HEK293 (cell line): Measurements from ENCODE around the gene TMEM150A.
A peak's percentile ranks its signal among the peaks of the same experiment; 100 is the strongest.
"Not testable (repeated sequence)": the region's sequence is repeated elsewhere in the genome, so short reads cannot be mapped to it uniquely, and the experiment has no call there.

Experiments
- CTCF ChIA-PET: fragments of 350-600 bp; formaldehyde crosslinking; extraction: SDS; loops from one replicate; lab custom pipeline; 2021; ENCODE audit warnings: antibody characterized with exemption; lab: Yijun Ruan, JAX
- POLR2A ChIA-PET: fragments of 300-600 bp; formaldehyde crosslinking; extraction: SDS; loops from one replicate; lab custom pipeline; 2020; ENCODE audit warnings: antibody characterized with exemption, inconsistent platforms; lab: Yijun Ruan, JAX
- H3K27ac ChIP-seq: fragments of 200-500 bp; sonication (Bioruptor generic); 2 replicates; pipeline ENCODE4 v1.5.1; 2014; ENCODE audit warnings: low read depth, low read length, control low read depth, inconsistent platforms; ENCODE audit errors: extremely low read depth
- H3K36me3 ChIP-seq, 2 experiments: fragments of 200-500 bp in 1 of 2; sonication (Bioruptor generic) in 1 of 2; 1 replicate in 1 of 2; 2 replicates in 1 of 2; pipeline ENCODE4 v1.5.1; 2014 to 2017; ENCODE audit warnings: inconsistent platforms in 2 of 2, low read length in 2 of 2; ENCODE audit not compliant: control insufficient read depth in 2 of 2, insufficient read depth in 1 of 2
- H3K4me1 ChIP-seq: fragments of 200-500 bp; sonication (Bioruptor generic); 2 replicates; pipeline ENCODE4 v1.5.1; 2014; ENCODE audit warnings: mild to moderate bottlenecking, low read length, inconsistent platforms; ENCODE audit not compliant: control insufficient read depth, insufficient read depth
- H3K4me3 ChIP-seq: 2 replicates; pipeline ENCODE4 v1.5.1; 2011; ENCODE audit warnings: low read depth, mild to moderate bottlenecking, control low read depth, low read length, moderate library complexity
- H3K9me3 ChIP-seq: fragments of 200-500 bp; sonication (Bioruptor generic); 2 replicates; pipeline ENCODE4 v1.5.1; 2014; ENCODE audit warnings: low read depth, low read length, inconsistent platforms; ENCODE audit not compliant: control insufficient read depth, insufficient read depth
- RBAK ChIP-seq: fragments of 450-650 bp; formaldehyde crosslinking; IDR thresholded peaks from 2 replicates; pipeline ENCODE4 v1.5.1; 2016; ENCODE audit warnings: missing biosample characterization, missing genetic modification characterization
- TCF7L2 ChIP-seq: IDR thresholded peaks from 2 replicates; pipeline ENCODE4 v1.6.1; 2011; ENCODE audit warnings: low read depth, mild to moderate bottlenecking, inconsistent platforms, low read length, moderate library complexity, borderline replicate concordance
- ZIC2 ChIP-seq: fragments of 450-650 bp; formaldehyde crosslinking; IDR thresholded peaks from 2 replicates; pipeline ENCODE4 v1.5.1; 2016; ENCODE audit warnings: missing biosample characterization, missing genetic modification characterization
- ZNF121 ChIP-seq: fragments of 450-650 bp; formaldehyde crosslinking; IDR thresholded peaks from 2 replicates; pipeline ENCODE4 v1.5.1; 2016; ENCODE audit warnings: missing biosample characterization, missing genetic modification characterization
- ZNF140 ChIP-seq: fragments of 450-650 bp; formaldehyde crosslinking; IDR thresholded peaks from 2 replicates; pipeline ENCODE4 v1.5.1; 2016; ENCODE audit warnings: missing biosample characterization, missing genetic modification characterization
- ZNF19 ChIP-seq: fragments of 450-650 bp; formaldehyde crosslinking; IDR thresholded peaks from 2 replicates; pipeline ENCODE4; 2016; ENCODE audit warnings: missing biosample characterization, missing genetic modification characterization, low read depth
- ZNF23 ChIP-seq: fragments of 450-650 bp; formaldehyde crosslinking; IDR thresholded peaks from 2 replicates; pipeline ENCODE4 v1.5.1; 2016; ENCODE audit warnings: missing biosample characterization, missing genetic modification characterization, borderline replicate concordance
- ZNF394 ChIP-seq: fragments of 450-650 bp; formaldehyde crosslinking; IDR thresholded peaks from 2 replicates; pipeline ENCODE4 v1.5.1; 2016; ENCODE audit warnings: missing biosample characterization, missing genetic modification characterization, mild to moderate bottlenecking, moderate library complexity, borderline replicate concordance
- ZNF514 ChIP-seq: fragments of 450-650 bp; formaldehyde crosslinking; IDR thresholded peaks from 2 replicates; pipeline ENCODE4 v1.5.1; 2016; ENCODE audit warnings: missing biosample characterization, missing genetic modification characterization
- ZNF521 ChIP-seq: fragments of 450-650 bp; formaldehyde crosslinking; IDR thresholded peaks from 2 replicates; pipeline ENCODE4 v1.5.1; 2017; ENCODE audit warnings: missing biosample characterization, mild to moderate bottlenecking, missing genetic modification characterization
- ZNF549 ChIP-seq: fragments of 450-650 bp; IDR thresholded peaks from 2 replicates; pipeline ENCODE4 v1.5.1; 2018; ENCODE audit warnings: missing biosample characterization, missing genetic modification characterization, mild to moderate bottlenecking, inconsistent platforms, moderate library complexity
- ZNF629 ChIP-seq: fragments of 450-650 bp; formaldehyde crosslinking; IDR thresholded peaks from 2 replicates; pipeline ENCODE4 v1.5.1; 2017; ENCODE audit warnings: missing biosample characterization, missing genetic modification characterization
- ZNF701 ChIP-seq: fragments of 450-650 bp; formaldehyde crosslinking; IDR thresholded peaks from 2 replicates; pipeline ENCODE4 v1.5.1; 2016; ENCODE audit warnings: missing biosample characterization, missing genetic modification characterization
- TF ChIP-seq, protein P1 (sequence below): fragments of 450-650 bp; formaldehyde crosslinking; IDR thresholded peaks from 2 replicates; pipeline ENCODE4 v1.5.1; 2016; ENCODE audit warnings: missing biosample characterization, missing genetic modification characterization
- TF ChIP-seq, protein P2 (sequence below): fragments of 450-650 bp; formaldehyde crosslinking; IDR thresholded peaks from 2 replicates; pipeline ENCODE4 v1.5.1; 2017; ENCODE audit warnings: missing biosample characterization, missing genetic modification characterization

Gene TMEM150A

DNA sequence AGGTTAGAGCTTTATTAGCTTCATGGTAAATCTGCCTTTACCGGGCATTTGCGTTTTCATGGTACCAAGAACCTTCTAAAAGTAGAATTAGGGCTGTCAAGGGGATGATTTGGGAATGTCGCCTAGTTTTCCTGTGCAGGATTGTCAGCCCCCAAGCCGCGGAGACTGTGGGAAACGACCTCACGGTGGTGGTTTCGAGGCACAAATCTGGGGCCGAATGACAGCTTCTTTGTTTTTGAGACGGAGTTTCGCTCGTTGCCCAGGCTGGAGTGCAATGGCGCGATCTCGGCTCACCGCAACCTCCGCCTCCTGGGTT lies 12.9 kb upstream of the TMEM150A start:
- CTCF ChIA-PET = interaction anchor here (0.8 kb wide), 1 partner anchor 91 kb away, joined by 3 read pairs; no protein-coding TSS in a partner anchor
- TF ChIP-seq, protein P1, sequence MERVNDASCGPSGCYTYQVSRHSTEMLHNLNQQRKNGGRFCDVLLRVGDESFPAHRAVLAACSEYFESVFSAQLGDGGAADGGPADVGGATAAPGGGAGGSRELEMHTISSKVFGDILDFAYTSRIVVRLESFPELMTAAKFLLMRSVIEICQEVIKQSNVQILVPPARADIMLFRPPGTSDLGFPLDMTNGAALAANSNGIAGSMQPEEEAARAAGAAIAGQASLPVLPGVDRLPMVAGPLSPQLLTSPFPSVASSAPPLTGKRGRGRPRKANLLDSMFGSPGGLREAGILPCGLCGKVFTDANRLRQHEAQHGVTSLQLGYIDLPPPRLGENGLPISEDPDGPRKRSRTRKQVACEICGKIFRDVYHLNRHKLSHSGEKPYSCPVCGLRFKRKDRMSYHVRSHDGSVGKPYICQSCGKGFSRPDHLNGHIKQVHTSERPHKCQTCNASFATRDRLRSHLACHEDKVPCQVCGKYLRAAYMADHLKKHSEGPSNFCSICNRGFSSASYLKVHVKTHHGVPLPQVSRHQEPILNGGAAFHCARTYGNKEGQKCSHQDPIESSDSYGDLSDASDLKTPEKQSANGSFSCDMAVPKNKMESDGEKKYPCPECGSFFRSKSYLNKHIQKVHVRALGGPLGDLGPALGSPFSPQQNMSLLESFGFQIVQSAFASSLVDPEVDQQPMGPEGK (tag by site-specific recombination) = no peak
- TF ChIP-seq, protein P2, sequence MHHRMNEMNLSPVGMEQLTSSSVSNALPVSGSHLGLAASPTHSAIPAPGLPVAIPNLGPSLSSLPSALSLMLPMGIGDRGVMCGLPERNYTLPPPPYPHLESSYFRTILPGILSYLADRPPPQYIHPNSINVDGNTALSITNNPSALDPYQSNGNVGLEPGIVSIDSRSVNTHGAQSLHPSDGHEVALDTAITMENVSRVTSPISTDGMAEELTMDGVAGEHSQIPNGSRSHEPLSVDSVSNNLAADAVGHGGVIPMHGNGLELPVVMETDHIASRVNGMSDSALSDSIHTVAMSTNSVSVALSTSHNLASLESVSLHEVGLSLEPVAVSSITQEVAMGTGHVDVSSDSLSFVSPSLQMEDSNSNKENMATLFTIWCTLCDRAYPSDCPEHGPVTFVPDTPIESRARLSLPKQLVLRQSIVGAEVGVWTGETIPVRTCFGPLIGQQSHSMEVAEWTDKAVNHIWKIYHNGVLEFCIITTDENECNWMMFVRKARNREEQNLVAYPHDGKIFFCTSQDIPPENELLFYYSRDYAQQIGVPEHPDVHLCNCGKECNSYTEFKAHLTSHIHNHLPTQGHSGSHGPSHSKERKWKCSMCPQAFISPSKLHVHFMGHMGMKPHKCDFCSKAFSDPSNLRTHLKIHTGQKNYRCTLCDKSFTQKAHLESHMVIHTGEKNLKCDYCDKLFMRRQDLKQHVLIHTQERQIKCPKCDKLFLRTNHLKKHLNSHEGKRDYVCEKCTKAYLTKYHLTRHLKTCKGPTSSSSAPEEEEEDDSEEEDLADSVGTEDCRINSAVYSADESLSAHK (tag by site-specific recombination) = peak; percentile 82
- no peaks in the 10 kb centered on the region for H3K9me3 ChIP-seq
- H3K4me1 ChIP-seq = peaks cover 8% of the 10 kb centered on the region
- H3K36me3 ChIP-seq = peaks cover 16 to 21% of the 10 kb centered on the region in 2 experiments
- H3K27ac ChIP-seq = peak overlapping the region; percentile 34; the same call in 1 of the 2 replicates
- no peak overlapping the region for H3K4me3 ChIP-seq
- POLR2A ChIA-PET = interaction anchor here (0.6 to 3.1 kb wide), 6 partner anchors 10 to 173 kb away, joined by 3 to 16 read pairs (median 6); partner anchors contain the start of genes GGCX and RNF181

DNA sequence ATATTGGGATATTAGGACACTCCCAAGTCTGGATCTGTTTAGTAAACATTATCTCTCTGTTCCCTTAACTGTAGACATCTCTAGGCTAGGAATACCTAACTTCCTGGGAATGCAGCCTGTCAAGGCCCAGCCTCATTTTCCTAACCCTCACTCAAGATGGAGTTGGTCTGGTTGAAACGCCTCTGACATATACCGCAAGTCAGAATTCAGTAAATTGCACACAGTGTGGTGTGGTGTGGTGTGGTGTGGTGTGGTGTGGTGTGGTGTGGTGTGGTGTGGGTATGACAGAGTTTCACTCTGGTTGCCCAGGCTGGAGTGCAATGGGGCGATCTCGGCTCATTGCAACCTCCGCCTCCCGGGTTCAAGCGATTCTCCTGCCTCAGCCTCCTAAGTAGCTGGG lies 12.3 kb upstream of the TMEM150A start:
- CTCF ChIA-PET = interaction anchor here (0.8 to 1.0 kb wide), 2 partner anchors 92 to 232 kb away, joined by 3 read pairs; no protein-coding TSS in a partner anchor
- POLR2A ChIA-PET = interaction anchor here (1.1 to 3.1 kb wide), 3 partner anchors 10 to 54 kb away, joined by 6 to 16 read pairs (median 7); partner anchors contain the start of genes GGCX and RNF181

DNA sequence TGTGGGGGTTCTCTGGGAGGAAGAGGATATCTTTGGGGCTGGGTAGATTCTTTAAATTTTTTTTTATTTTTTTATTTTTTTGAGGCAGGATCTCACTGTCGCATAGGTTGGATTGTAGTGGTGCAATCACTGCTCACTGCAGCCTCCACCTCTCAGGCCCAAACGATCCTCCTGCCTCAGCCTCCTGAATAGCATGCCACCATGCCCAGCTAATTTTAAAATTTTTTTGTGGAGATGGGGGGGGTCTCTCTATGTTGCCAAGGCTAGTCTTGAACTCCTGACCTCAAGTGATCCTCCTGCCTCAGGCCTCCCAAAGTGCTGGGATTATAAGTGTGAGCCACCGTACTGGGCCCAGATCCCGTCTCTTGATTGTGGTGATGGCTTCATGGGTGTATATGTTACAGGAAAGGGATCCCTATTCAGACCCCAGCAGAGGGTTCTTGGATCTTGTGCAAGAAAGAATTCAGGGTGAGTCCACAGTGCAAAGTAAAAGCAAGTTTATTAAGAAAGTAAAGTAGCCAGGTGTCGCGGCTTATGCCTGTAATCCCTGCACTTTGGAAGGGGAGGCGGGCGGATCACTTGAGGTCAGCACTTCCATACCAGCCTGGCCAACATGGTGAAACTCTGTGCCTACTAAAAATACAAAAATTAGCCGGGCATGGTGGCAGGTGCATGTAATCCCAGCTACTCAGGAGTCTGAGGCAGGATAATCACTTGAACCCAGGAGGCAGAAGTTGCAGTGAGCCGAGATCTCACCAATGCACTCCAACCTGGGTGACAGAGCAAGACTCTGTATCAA lies 11.4 kb upstream of the TMEM150A start:
- Histone ChIP-seq H3K9me3 (no peaks in the 10 kb centered on the region), H3K36me3 (peaks cover 12 to 24% of the 10 kb centered on the region in 2 experiments; a peak in 2 of 3 replicates), H3K4me1 (peaks cover 8% of the 10 kb centered on the region), H3K4me3 (no peak overlapping the region), H3K27ac (no peak overlapping the region)
- POLR2A ChIA-PET = interaction anchor here (0.6 to 1.3 kb wide), 2 partner anchors 53 to 544 kb away, joined by 3 to 5 read pairs; partner anchors contain the start of gene GGCX
- CTCF ChIA-PET = interaction anchor here (0.9 to 1.0 kb wide), 2 partner anchors 22 to 231 kb away, joined by 3 read pairs; no protein-coding TSS in a partner anchor
- TF ChIP-seq TCF7L2 = no peak
- TF ChIP-seq ZNF140 (tag by site-specific recombination) = no peak
- TF ChIP-seq ZNF23 (tag by site-specific recombination) = no peak
- no peak for TF ChIP-seq ZNF701 (tag by site-specific recombination)
- TF ChIP-seq ZNF121 (tag by site-specific recombination) = no peak

More for the DNA sequence above, 12.3 kb upstream of the TMEM150A start:
- not testable (repeated sequence) for H3K27ac ChIP-seq, H3K9me3 ChIP-seq, H3K4me3 ChIP-seq, H3K4me1 ChIP-seq
- peaks cover 14 to 22% of the 10 kb centered on the region in 2 experiments; a peak in 2 of 3 replicates for H3K36me3 ChIP-seq

DNA sequence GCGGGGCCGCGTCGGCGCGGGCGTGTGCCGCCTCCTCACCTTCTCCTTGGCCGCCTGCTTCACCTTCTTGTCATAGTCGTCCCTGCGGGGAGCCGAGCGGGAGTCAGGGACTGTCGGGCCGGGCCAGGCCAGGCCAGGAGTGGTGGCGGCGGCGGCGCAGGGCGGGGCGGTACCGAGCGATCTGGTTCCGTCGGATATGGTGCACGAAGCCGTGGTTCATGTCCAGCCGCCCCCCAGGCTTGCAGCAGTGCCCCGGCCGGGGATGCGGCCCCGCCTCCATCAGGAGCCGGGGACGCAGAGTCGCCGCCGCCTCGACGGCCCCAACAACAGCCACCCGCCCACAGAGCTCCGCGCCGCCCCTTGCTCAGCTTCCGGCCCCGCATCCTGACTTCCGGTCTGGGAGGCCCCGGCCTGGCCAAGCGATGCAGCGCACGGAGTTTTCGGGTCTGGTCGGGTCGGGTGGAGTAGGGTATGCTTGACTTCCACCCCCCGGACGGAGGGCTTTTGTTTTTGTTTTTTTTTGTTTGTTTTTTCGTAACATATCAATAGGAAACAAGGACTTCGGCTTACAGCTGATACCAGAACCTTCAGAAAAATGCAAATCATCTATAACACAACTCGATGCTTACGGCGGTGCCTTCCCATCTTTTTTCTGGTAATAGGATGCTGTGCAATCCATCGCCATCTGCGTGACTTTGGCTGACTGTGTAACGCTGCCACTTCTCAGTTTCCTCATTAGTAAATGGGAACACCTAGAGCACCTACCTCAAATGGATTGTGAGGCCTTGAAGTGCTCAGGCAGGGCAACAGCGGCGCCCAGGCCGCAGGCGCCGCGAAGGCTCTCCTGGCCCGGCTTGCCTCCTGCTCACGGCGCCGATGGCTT lies 9.4 kb upstream of the TMEM150A start, which contains the start of gene C2orf68:
C2orf68 (minus strand) TSS at position 362 of the 883 bp plus-strand sequence; CDS start at position 280, 82 bp downstream.
- Histone ChIP-seq H3K4me3 (peak within 1 kb of the TSS; percentile 79), H3K27ac (peak within 1 kb of the TSS; percentile 89), H3K9me3 (no peaks in the 10 kb centered on the region), H3K4me1 (peaks cover under 1% of the 10 kb centered on the region; the same call in 1 of the 2 replicates), H3K36me3 (peaks cover 4 to 32% of the 10 kb centered on the region in 2 experiments; a peak in 2 of 3 replicates)
- CTCF ChIA-PET = interaction anchor here (0.9 to 1.2 kb wide), 2 partner anchors 10 to 61 kb away, joined by 3 read pairs; no protein-coding TSS in a partner anchor
- POLR2A ChIA-PET = interaction anchor here (0.6 to 1.8 kb wide), 17 partner anchors 9 to 258 kb away, joined by 3 to 31 read pairs (median 4); partner anchors contain the start of genes ELMOD3, MAT2A, RETSAT and RNF181
- TF ChIP-seq ZNF514 (tag by site-specific recombination) (no peak), ZNF521 (tag by site-specific recombination) (no peak), ZNF394 (no peak), ZNF549 (tag by site-specific recombination) (no peak), RBAK (no peak), ZNF629 (no peak; the same call in 1 of the 2 replicates), ZNF19 (tag by site-specific recombination) (no peak), ZIC2 (tag by site-specific recombination) (no peak)
